Keratinocyte (primary cell): ENCODE measurements around the gene LAMA4. TPM values are rescaled to one million over a fixed set of nuclear protein-coding genes. Genes with fewer than 3 reads are reported as not detected.

Source experiments
- DNase-seq: peaks from one replicate; pipeline ENCODE4 v3.0.0-alpha.2; 2011; ENCODE audit warnings: low read depth, missing footprints, low spot score
- FAIRE-seq: peaks from 2 replicates; lab custom pipeline; 2011; peaks lifted over from hg19 to GRCh38; lab: Jason Lieb, UNC
- H2AFZ ChIP-seq: 2 replicates; pipeline ENCODE4 v1.6.0; 2012; ENCODE audit warnings: low read length, control low read depth, inconsistent platforms; ENCODE audit not compliant: control insufficient read depth
- H3K27ac ChIP-seq: 2 replicates; pipeline ENCODE4 v1.5.1; 2011; ENCODE audit warnings: low read length; ENCODE audit not compliant: control insufficient read depth, insufficient read depth
- H3K27me3 ChIP-seq: 3 replicates; pipeline ENCODE4 v1.6.0; 2011; ENCODE audit warnings: low read length; ENCODE audit not compliant: control insufficient read depth, insufficient read depth; ENCODE audit errors: extremely low read depth
- H3K36me3 ChIP-seq, 2 experiments: 2 replicates in 1 of 2; 3 replicates in 1 of 2; pipeline ENCODE4 v1.5.1; 2011; ENCODE audit warnings: low read length in 2 of 2, mild to moderate bottlenecking in 1 of 2; ENCODE audit not compliant: control insufficient read depth in 2 of 2, insufficient read depth in 2 of 2; ENCODE audit errors: extremely low read depth in 1 of 2
- H3K4me1 ChIP-seq: 3 replicates; pipeline ENCODE4 v1.5.1; 2011; ENCODE audit warnings: low read length; ENCODE audit not compliant: control insufficient read depth, insufficient read depth; ENCODE audit errors: extremely low read depth
- H3K4me2 ChIP-seq: 3 replicates; pipeline ENCODE4 v1.6.0; 2011; ENCODE audit warnings: low read depth, low read length; ENCODE audit not compliant: control insufficient read depth, insufficient read depth; ENCODE audit errors: extremely low read depth
- H3K4me3 ChIP-seq, 3 experiments: fragments of 200-600 bp in 1 of 3; sonication (generic) in 1 of 3; 2 replicates in 2 of 3; 3 replicates in 1 of 3; pipeline ENCODE4 v1.5.1; 2011 to 2016; ENCODE audit warnings: low read length in 3 of 3, mild to moderate bottlenecking in 3 of 3, control low read depth in 2 of 3, inconsistent platforms in 1 of 3, low read depth in 1 of 3, mixed read lengths in 1 of 3, mixed run types in 1 of 3, moderate library complexity in 1 of 3; ENCODE audit not compliant: control insufficient read depth in 2 of 3, insufficient read depth in 2 of 3; ENCODE audit errors: extremely low read depth in 1 of 3
- H3K79me2 ChIP-seq: 2 replicates; pipeline ENCODE4 v1.6.0; 2012; ENCODE audit warnings: low read length; ENCODE audit not compliant: control insufficient read depth, insufficient read depth
- H3K9ac ChIP-seq: 3 replicates; pipeline ENCODE4 v1.6.0; 2011; ENCODE audit warnings: low read length; ENCODE audit not compliant: control insufficient read depth, insufficient read depth; ENCODE audit errors: extremely low read depth
- H3K9me1 ChIP-seq: 3 replicates; pipeline ENCODE4 v1.6.0; 2011; ENCODE audit warnings: low read length; ENCODE audit not compliant: control insufficient read depth, insufficient read depth; ENCODE audit errors: extremely low read depth
- H3K9me3 ChIP-seq: 2 replicates; pipeline ENCODE4 v1.5.1; 2012; ENCODE audit warnings: low read depth, low read length; ENCODE audit not compliant: control insufficient read depth
- H4K20me1 ChIP-seq: 3 replicates; pipeline ENCODE4 v1.6.0; 2011; ENCODE audit warnings: low read length; ENCODE audit not compliant: control insufficient read depth, insufficient read depth; ENCODE audit errors: extremely low read depth
- CTCF ChIP-seq, 3 experiments: IDR thresholded peaks in 1 of 3; conservative IDR thresholded peaks in 1 of 3; optimal IDR thresholded peaks in 1 of 3; 2 replicates in 2 of 3; 3 replicates in 1 of 3; pipeline versions ENCODE3 to v1.5.1; 2011; ENCODE audit warnings: low read length in 3 of 3, mild to moderate bottlenecking in 3 of 3, moderate library complexity in 2 of 3, control low read depth in 1 of 3, inconsistent platforms in 1 of 3; ENCODE audit not compliant: insufficient read depth in 2 of 3; ENCODE audit errors: extremely low read depth in 1 of 3
- EZH2 ChIP-seq: IDR thresholded peaks from one replicate; pipeline ENCODE4 v1.6.1; 2012; ENCODE audit warnings: inconsistent platforms, mild to moderate bottlenecking, low read length, moderate library complexity
- dilution Hi-C: fragments of 300-500 bp; cut with MboI; formaldehyde crosslinking; loops from one replicate; pipeline ENCODE4 v1.7.0; 2020; ENCODE audit warnings: low sequenced_read_pairs; ENCODE audit not compliant: extremely low pct_ligation_motif_present
- polyA plus RNA-seq, 5 experiments: library from polyadenylated mRNA; depleted of rRNA in 3 of 5; stranded (reverse) in 3 of 5; stranded (forward) in 1 of 5; unstranded in 1 of 5; fragments of >200 nt; gene quantifications; 1 replicate in 1 of 5; 2 replicates in 3 of 5; 3 replicates in 1 of 5; pipeline versions ENCODE4 v1.2.1 to v1.2.3, GENCODE V29; 2011 to 2012; ENCODE audit warnings: missing spikeins in 2 of 5, low read depth in 1 of 5, low replicate concordance in 1 of 5

The LAMA4 gene
- polyA plus RNA-seq, 1 donor (not counting 4 experiments of a cell fraction or from before 2014, with no cell fraction given): 0.12 TPM

GRCh38 chr6:112141707-112142106 is 112.7 kb downstream of the LAMA4 start:
- H3K36me3 ChIP-seq: no peaks in the 10 kb centered on the region
- no peak for TF ChIP-seq CTCF (optimal IDR thresholded peaks at IDR 0.05 in 1 of 3, IDR thresholded peaks at IDR 0.05 in 1 of 3, conservative IDR thresholded peaks at IDR 0.05 in 1 of 3; ENCODE audit: extremely low read depth in 1 of 3, insufficient read depth in 2 of 3, low read length in 3 of 3)
- no peak for TF ChIP-seq EZH2
- no peaks in the 10 kb centered on the region for H3K27me3 ChIP-seq
- H3K79me2 ChIP-seq: no peaks in the 10 kb centered on the region
- no peak overlapping the region for H3K9ac ChIP-seq
- dilution Hi-C loops: no loop called here
- H2AFZ ChIP-seq: no peak overlapping the region
- no peak overlapping the region for H3K4me3 ChIP-seq
- H3K9me3 ChIP-seq: no peaks in the 10 kb centered on the region
- no peaks in the 10 kb centered on the region for H3K4me1 ChIP-seq
- no peaks in the 10 kb centered on the region for H4K20me1 ChIP-seq
- DNase-seq (no peak), FAIRE-seq (no peak)
- H3K9me1 ChIP-seq: no peaks in the 10 kb centered on the region
- no peak overlapping the region for H3K27ac ChIP-seq
- no peak overlapping the region for H3K4me2 ChIP-seq

- no peaks in the 10 kb centered on the region for H3K9me1 ChIP-seq
- no peak overlapping the region for H2AFZ ChIP-seq
- H3K4me3 ChIP-seq: no peak overlapping the region
- DNase-seq (no peak), FAIRE-seq (no peak)
- dilution Hi-C loops: no loop called here
- no peaks in the 10 kb centered on the region for H3K9me3 ChIP-seq
- no peaks in the 10 kb centered on the region for H3K36me3 ChIP-seq
- no peaks in the 10 kb centered on the region for H3K27me3 ChIP-seq
- H3K4me2 ChIP-seq: no peak overlapping the region
- H3K79me2 ChIP-seq: no peaks in the 10 kb centered on the region
- no peak overlapping the region for H3K27ac ChIP-seq
- TF ChIP-seq EZH2 (no peak), CTCF (optimal IDR thresholded peaks at IDR 0.05 in 1 of 3, IDR thresholded peaks at IDR 0.05 in 1 of 3, conservative IDR thresholded peaks at IDR 0.05 in 1 of 3; ENCODE audit: extremely low read depth in 1 of 3, insufficient read depth in 2 of 3, low read length in 3 of 3) (no peak)
- no peaks in the 10 kb centered on the region for H3K4me1 ChIP-seq
- no peak overlapping the region for H3K9ac ChIP-seq
- no peaks in the 10 kb centered on the region for H4K20me1 ChIP-seq
Observed at GRCh38 chr6:112139052-112139451, 115.3 kb downstream of the LAMA4 start.
